GM12891 (cell line): ENCODE measurements around the gene C19orf81.

ENCODE experiments used
- POLR2AphosphoS5 ChIP-seq: IDR thresholded peaks from 2 replicates; pipeline ENCODE4 v1.6.1; 2011; ENCODE audit warnings: low read depth, low read length, control low read depth
- SPI1 ChIP-seq: IDR thresholded peaks from 2 replicates; pipeline ENCODE4 v1.6.1; 2011; ENCODE audit warnings: low read depth, low read length, control low read depth

GRCh38 chr19:50640368-50640767 is 8.9 kb upstream of the C19orf81 start:
- TF ChIP-seq SPI1, result no peak
- TF ChIP-seq POLR2AphosphoS5, result no peak
